ENCODE measurements around the gene ST6GALNAC6.
A peak's percentile ranks its signal among the peaks of the same experiment; 100 is the strongest.

Gene ST6GALNAC6

DNA sequence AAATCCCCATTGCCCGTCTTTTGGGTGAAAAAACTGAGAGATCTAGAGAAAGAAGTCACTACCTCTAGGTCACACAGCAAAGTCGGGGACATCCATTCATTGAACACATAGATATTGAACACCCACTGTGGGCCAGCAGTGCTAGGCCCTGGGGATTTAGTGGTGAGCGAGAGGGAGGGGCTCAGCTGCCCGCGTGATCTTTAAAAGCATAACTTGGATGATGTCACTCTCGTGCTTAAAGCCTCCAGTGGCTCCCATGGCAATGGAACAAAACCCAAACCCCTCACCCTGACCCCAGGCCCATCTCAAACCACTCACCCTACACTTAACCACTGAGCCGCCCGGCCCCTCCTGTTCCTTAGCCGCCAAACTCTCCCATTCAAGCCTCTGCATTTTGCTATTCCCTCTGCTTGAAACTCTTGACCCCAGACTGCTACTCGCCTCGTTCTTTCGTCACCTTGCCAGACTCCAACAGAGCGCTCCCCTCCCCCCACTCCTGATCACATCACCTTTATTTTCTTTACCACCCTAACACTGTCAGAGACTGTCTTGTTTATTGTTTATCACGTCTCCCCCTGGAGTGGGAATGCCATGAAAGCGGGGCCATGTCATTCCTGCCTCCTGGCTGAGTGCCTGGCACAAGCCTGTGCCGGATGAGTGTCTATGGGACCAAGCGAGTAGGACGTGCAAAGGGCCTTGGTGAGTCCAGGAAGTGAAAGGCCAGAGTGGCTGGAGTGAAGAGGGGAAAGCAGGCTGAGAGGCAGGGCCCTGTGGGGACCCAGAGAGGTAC is 31.9 kb upstream of the ST6GALNAC6 start:
- DNase-seq: peak; percentile 80

DNA sequence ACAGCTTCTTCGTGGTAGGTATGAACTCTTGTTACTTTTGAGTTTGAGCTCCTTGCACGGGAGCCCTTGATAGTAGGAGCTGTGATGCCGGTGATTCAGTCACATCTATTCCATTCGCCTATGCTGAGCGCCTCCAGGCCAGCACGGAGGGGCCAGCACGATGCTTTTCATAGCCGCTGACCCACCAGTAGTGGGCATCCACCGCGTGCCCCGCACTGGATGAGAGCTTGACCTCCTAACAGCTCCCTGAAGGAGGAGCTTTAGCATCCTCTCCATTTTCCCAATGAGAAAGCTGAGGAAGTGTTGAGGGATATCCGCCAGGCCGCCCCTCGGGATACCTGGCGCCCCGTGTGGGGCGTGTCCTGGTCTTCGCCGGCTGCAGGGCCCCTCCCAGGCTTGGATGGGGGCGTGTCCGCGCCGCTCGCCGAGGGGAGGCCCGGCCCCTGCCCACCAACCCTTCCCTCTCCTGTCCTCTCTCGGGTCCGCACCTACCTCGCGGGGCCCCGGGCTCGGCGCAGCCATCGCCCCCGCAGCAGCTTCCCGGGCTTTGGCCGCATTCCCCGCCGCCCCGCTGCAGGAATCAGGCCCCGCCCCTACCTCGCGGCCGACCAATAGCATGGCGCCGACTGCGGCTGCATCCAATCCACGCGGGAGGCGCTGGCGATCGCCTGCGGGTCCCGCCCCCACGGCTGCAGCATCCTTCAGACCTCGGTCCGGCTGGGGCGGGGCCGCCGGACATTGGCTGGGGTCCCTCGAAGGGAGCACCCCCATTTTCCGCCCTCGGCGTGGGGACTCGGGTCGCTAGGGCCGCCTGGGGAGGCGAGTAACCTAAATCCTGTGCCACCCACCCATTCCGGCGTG is 31.1 kb upstream of the ST6GALNAC6 start, which contains the start of gene PIP5KL1:
Gene PIP5KL1, minus strand, starts transcription at position 547 of the 861 bp plus-strand sequence. Its CDS starts 25 bp downstream, at position 522.
- DNase-seq: peak; percentile 93

DNA sequence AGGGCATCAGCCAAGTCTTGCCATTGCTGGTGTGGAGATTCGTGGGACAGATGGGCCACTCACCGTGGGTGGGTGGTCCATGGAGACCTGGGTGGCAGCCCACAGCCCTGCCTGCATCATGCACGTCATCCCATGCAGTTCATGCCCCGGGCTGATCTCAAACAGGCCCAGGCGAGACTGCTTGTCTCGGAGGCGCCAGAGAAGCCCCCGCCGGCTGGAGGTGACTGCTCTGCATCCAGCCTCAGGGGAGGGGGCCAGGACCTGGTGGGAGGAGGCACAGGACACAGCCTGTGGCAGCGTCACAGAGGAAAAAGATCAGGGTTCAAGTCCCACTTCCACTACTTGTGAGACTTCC is 30.2 kb upstream of the ST6GALNAC6 start:
- no peak for DNase-seq

DNA sequence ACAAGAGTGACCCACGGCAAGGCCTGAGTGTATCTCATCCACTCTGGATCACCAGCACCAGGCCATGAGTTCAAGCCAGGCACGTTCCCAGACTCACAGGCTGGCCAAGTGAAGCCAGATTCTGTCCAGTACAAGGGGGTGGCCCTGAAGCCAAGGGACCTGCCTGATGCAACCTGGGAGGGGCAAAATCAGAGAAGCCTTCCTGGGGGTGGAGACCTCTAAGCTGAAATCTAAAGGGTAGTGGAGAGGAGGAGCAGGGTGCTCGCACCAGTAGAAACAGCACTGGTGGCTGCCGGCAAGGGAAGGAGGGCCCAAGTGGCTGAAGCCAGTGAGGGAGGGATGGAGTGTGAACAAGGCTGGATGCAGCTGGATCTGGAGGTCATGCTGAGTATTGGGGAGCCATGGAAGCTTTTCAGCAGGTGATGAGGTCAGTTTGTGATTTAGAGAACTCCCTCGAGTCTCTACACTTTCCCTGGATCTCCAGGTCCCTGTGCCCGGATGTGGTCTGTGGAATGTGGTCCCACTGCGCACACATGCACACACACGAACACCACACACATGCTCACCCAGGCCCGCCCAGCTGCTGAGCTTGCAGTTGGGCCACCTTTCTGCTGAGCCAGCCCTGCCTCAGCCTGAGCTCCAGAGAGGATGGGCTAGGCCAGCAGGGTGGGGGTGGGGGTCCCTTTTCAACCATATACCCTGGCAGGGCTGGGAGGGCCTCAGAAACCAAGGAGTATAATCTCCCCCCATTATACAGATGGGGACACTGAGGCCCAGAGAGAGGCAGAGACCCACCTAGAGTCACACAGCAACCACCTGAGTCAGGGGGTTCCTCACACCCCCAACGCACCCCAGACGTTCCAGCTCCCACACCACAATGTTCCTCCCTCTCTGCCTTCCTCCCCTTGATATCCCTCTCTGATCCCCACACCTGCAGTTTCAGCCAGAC is 29.5 kb upstream of the ST6GALNAC6 start:
- DNase-seq: no peak

DNA sequence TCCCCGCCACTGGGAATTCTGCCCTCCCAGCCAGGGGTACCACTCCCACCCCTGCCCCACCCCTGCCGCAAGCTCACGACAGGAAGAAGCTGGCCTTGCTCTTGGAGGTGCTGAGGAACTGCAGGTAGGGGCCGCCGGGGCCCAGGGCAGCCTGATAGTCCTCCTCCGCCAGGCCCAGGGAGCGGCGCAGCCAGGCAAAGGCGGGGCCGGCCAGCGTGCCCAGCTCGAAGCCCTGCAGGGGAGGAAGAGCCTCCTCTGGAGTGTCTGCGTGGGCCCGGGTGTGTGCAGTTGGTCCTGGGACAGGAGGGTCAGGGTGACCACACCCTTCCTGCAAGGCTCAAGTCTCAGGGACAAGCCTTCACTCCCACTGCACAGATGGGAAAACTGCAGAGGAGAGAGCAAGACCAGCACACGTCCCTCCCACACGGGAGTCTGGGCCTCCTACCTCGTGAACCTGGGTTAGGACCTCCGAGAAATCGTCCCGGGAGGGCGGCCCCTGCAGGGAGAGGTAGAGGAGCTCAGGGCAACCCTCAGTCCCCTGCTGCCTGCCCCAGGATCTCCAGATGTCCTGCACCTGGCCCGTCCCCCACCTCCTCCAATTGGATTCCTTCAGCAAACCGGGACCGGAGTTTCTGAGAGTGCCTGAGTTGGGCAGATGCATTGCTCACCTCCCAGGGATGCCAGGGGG is 28.7 kb upstream of the ST6GALNAC6 start:
- DNase-seq: no peak

DNA sequence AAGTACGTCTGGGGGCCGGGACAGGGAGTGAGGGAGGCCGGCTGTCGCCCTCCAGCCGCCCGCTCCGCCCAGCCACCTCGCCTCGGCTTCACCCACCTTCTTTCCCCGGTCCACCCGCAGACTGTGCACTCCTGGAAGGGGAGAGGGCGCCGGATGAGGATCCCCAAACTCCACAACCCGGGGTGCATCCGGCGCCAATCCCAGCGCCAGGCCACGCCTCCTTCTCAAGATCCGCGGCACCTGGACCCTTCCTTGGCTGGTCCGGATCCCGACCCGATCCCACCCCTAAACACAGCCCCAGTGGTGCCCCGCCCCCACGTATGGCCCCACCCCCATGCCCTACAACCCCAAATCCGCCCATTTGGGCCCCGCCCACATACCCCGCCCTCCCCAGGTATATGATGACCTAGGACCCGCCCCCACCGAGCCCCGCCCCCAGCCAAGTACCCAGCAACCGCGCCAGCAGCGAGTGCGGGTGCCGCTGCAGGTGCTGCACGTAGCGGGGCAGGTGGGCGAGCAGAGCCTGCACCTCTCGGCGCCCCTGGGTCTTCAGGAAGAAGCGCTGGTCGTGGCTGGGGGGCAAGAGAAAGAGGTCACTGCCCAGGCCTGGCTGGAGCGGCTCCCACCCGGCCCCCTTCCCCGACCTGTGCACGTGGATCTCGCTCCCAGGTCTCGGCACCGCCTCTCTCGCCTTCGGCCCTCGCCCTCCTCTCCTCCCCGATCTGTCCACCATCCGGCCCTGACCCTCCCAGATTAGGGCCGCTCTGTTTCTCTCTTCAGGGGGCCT is 28.0 kb upstream of the ST6GALNAC6 start:
- no peak for DNase-seq

DNA sequence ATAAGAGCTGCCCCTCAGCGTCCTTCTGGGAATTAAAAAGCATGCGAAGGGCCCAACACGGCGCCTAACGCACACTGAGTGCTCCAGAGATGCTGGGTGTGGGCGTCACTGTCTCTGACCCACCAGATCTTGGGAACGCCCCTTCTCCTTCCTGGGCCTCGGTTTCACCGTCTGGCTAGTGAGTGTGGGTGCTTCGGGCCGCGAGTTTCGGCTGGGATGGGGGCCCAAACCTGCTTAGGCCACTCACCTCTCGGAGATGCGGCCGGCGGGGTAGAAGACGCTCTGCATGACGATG is 27.4 kb upstream of the ST6GALNAC6 start:
- no peak for DNase-seq

DNA sequence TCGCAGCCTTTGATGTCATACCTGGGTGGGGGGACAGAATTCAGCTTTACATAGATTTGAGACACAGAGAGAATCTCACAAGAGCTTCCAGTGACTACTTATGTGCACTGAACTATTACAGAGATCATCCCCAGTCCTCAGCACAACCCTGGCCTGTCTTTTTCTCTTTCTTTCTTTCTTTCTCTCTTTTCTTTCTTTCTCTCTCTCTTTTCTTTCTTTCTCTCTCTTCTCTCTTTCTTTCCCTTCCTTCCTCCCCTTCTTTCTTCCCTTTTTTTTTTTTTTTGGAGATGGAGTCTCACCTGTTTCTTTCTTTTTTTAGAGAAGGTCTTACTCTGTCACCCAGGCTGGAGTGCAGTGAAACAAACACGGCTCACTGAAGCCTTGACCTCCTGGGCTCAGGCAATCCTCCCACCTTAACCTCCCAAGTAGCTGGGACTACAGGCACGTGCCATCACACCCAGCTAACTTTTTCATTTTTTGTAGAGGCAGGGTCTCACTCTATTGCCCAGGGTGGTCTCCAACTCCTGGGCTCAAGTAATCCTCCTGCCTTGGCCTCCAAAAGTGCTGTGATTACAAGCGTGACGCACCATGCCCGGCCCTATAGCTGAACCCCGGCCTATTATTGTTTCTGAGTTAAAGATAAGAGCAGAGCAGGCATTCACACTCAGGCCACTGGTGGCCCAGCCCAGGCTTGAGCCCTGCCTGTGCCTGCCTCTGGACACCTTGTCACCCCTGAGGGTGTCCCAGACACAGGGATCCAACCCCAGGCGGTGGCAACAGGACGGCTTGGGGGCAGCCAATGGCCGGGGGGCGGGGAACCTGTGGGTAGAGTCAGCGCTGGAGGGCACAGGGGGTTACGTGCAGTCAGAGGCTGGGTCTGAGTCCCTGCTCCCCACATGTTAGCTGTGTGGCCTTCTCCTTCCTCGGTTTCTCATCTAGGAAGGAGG is 26.8 kb upstream of the ST6GALNAC6 start:
- DNase-seq: no peak

DNA sequence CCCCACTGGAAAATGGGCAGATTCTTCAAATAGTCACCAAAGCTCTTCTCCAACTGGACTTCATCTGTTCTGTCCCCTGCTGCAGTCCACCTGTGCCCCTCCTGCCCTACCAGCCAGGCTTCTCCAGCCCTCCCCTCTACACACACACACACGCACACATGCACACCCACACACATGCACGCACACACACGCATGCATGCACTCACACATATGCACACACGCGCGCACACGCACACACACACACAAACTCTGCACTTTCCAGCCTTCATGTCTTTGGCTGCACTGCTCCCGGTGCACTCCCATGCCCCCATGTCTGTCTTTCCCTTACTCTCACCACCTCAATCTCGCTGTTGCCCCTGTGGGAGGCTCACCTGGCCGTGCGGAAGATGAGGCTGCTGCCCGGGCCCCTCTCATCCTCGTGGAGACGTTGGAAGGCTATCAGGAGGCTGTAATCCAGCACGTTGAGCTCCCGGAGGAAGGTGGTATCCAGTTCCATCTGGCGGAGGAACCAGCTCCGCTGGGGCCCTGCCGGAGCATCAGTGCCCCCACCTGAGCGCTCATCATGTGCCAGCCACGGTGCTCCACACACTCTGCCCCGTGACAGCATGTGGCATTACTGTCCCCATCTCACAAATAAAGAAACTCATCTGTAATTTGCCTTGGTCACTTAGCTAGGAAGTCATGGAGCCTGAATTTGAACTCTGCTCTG is 25.5 kb upstream of the ST6GALNAC6 start:
- DNase-seq: no peak

DNA sequence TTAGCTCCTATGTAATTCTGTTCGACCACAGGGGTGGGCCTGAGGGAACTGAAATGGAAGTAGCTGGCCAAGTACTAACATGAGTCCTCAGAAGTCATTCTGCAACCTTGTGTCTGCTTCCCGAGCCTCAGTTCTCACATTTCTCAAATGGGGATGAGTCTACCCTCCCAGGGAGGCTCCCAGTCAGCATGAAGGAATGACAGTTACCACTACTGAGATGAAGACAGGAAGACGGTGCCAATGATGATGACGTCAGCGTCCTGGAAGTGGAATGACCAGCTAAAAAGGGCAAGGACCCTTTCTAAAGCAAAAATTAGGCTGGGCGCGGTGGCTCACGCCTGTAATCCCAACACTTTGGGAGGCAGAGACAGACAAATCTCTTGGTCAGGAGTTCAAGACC is 24.4 kb upstream of the ST6GALNAC6 start:
- no peak for DNase-seq

DNA sequence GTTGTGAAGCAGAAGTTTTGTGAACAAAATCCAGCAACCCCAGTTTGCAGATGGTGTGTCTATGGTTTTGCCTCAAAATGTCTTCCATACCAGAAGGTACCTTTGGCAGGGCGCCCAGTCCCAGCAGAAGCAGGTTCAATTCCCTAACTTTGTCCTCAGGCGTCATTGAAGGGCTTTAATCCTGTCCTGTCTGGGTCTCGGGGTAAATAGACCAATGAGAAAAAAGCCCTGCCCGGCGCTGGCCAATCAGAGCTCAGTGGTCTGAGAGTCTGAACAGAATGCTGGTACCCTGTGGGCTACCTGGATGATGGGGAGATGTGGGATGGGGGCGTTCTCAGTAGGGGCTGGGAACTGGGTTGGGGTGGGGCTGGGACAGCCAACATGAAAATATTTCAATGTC is 23.6 kb upstream of the ST6GALNAC6 start:
- no peak for DNase-seq

DNA sequence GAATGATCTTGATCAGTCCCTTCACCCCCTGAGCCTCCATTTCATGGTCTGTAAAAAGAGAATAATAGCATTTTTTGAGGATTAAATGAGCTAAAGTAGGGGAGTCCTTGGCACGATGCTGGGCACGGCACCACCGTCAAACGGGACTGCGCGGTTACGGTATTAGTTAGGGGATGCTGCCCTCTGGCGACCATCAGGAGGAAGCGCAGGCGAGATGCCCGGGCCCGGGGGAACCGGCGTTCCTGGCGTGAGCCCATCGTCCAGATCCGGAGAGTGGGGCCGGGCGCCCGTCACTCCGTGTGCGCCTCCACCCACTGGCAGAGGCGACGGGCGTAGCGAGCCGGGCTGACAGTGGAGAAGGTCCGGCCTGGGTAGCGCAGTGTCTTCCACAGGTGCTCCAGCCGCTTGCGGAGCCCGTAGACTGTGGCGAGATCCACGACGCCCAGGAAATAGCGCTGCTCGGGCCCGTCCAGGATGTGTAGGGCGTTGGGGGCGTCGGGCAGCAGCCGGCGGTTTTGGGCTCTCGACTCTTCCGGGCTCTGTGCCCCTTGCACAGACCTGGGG is 22.2 kb upstream of the ST6GALNAC6 start:
- DNase-seq: peak; percentile 79

DNA sequence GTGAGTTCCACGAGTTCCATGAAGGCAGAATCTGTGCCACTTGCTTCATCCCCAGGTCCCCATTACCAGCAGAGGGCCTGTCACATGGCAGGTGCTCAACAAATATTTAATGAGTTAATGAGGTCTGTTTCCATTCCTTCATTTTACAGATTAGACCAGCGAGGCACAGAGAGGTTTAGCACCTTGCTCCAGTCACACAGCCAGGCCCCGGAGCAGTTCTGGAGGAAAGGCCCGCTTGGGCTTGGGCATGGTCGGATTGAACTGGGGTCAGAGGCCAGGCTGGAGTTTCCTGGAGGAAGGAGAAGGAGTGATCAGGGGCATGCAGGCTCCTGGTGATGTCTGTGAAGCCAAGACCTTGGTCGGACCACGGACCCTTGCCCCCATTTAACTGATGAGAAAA is 21.4 kb upstream of the ST6GALNAC6 start:
- no peak for DNase-seq

DNA sequence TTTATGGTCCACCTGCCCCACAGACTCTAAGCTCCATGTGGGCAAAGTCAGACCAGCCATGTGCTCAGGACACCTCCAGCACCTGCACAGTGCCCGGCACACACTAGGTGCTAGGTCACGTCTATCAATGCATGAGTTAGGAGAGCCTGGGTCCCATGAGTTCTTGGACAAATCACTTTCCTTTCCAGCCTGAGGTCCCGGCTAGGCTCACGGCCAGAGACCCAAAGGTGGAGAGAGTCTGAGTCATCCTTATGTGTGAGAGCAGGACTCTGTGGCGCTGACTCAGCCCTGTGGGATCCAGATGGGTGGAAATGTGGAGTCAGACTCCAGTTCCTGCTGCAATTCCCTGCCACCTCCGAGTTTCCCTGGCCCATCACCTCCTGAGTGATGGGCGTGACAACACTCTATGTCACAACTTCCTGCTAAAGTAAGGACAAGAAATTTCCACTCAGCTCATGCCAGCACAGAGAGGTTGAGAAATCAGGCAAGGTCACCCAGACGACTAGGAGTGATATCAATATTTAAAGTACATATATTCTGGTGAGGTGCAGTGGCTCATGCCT is 19.9 kb upstream of the ST6GALNAC6 start:
- no peak for DNase-seq

DNA sequence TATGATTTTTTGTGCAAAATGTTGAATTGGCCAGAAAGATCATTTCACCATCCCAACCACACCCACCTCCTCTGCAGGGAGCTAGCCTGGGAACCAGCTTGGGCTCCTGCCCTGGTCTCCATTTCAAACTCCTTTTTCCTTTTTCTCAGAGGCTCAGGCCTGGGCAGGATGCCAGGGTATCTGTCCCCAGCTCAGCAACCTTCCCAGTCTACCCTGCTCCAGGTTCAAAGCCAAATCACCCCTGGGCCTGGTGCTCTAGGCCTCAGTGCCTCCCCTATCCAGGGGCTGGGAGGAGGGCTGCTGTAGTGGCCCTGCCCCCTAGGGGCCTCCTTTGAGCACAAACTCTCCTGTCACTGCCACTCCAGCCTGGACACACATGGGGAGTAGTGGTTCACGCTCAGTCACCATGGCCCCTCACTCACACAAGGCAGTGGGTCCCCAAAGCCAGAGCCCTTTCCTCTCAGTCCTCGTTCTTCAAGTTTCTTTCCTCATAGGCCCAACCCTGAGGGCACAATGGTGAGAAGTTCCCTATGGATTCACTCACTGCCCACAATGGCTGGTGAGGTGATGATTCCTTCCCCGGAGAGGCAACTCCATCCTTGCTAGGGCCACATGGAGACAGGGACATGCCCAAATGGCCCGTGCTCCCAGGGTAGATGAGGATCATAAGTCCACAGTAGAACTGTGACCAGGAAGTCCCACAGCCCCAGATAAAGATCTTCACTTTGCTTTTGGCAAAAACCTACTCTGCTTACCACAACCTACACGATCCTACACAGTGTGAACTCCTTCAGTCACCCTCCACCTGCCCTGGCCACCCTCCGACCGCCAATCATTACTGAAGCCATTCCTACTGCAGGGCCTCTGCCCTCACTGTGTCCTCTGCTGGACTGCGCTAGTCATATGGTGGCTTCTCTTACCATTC is 19.0 kb upstream of the ST6GALNAC6 start:
- DNase-seq: no peak

DNA sequence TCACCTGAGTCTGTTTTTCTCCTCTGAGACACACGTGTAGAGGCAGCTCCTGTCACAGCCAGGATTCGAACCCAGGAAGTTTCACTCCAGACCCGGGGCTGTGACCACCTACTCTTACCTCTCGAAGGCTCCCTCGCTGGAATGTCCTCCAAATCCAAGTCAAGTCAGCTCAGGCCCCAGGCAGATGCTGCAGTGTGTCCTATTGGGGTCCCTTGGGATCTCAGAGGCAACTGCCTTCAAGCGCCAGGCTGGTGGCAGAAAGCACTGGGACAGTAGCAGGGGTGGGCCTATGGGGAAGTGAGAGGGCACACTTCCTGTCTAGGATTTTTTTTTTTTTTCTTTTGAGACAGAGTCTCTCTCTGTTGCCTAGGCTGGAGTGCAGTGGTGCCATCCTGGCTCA is 18.2 kb upstream of the ST6GALNAC6 start:
- DNase-seq: no peak

DNA sequence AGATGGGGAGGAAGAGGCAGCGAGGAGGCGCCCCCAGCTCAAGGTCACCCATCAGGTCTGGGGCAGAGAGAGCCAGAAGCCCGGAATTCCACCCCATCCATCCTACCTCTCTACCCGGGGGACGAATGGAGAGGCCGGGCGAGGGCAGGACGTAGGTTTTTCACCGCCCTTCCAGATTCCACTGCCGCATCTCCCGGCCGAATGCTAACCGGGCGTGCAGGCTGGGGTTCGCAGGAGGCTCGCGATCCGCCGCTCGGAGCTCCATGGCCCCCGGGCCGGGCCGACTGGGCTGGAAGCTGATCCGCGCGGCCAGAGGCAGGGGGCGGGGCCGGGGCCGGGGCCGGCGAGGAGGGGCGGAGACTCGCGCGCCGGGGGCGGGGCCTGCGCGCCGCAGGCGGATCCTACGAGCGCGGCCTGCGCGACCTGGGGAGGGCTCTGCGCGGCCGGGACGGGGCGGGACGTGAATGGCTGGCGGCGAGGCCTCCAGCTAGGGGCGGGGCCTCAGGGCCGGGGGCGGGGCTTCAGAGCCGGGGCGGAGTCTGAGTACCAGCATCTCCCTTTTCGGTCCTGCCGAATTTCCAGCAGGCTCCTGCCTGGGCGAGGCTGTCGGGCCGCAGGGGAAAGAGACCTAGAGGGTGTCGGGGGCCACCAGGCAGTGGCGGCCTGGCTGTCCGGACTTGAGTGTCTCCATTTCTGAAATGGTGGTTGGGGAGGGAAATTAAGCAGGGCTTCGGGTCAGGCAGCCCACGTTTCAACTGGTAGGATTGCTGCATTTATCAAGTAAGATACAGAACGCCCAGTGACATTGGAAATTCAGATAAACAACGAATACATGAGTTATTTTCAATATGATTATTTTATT is 17.5 kb upstream of the ST6GALNAC6 start, which contains the start of gene ST6GALNAC4:
Gene ST6GALNAC4, minus strand, starts transcription at position 322 of the 862 bp plus-strand sequence. CDS start 622 bp downstream, outside the sequence.
- DNase-seq: peak; percentile 95
